K562 (cell line): ENCODE data around the gene SMCHD1. TPM values are rescaled to one million over a fixed set of nuclear protein-coding genes. Genes with fewer than 3 reads are reported as not detected.
A peak's percentile ranks its signal among the peaks of the same experiment; 100 is the strongest.

ENCODE experiments used
- ETS2 ChIP-seq: IDR thresholded peaks from 2 replicates; pipeline ENCODE4 v1.6.1; 2016; ENCODE audit warnings: borderline replicate concordance, missing genetic modification characterization, mild to moderate bottlenecking, moderate library complexity, missing compliant biosample characterization; ENCODE audit not compliant: poor library complexity, severe bottlenecking
- FIP1L1 ChIP-seq: fragments of 200-400 bp; formaldehyde crosslinking; IDR thresholded peaks from 2 replicates; pipeline ENCODE4 v1.6.1; 2018; ENCODE audit warnings: mild to moderate bottlenecking, low read depth, low read length; ENCODE audit not compliant: poor library complexity, severe bottlenecking
- HNRNPK ChIP-seq: fragments of 200-400 bp; formaldehyde crosslinking; IDR thresholded peaks from one replicate; pipeline ENCODE4 v1.6.1; 2018; ENCODE audit warnings: mild to moderate bottlenecking, low read depth, low read length; ENCODE audit not compliant: poor library complexity, severe bottlenecking
- JUN ChIP-seq, 2 experiments: sonication (generic) in 1 of 2; formaldehyde crosslinking in 1 of 2; IDR thresholded peaks; 2 replicates each; pipeline versions ENCODE4 v1.6.1 to v1.8.0; 2012 to 2022; ENCODE audit warnings: borderline replicate concordance in 2 of 2, mild to moderate bottlenecking in 2 of 2, improper control_type of control experiment in 1 of 2, low read depth in 1 of 2, low read length in 1 of 2, missing genetic modification reagents in 1 of 2
- KDM4B ChIP-seq, 2 experiments: fragments of 450-650 bp in 1 of 2; sonication (generic) in 1 of 2; IDR thresholded peaks; 2 replicates each; pipeline ENCODE4 v1.6.1; 2016 to 2017; ENCODE audit warnings: borderline replicate concordance in 2 of 2, antibody characterized with exemption in 1 of 2, low read depth in 1 of 2, mild to moderate bottlenecking in 1 of 2
- MIER1 ChIP-seq: fragments of 450-650 bp; IDR thresholded peaks from 2 replicates; pipeline ENCODE4 v1.6.1; 2016; ENCODE audit warnings: antibody characterized with exemption, mild to moderate bottlenecking, low read depth
- NBN ChIP-seq: fragments of 450-650 bp; IDR thresholded peaks from 2 replicates; pipeline ENCODE4 v1.6.1; 2016; ENCODE audit warnings: low read depth, mild to moderate bottlenecking
- SMAD3 ChIP-seq: fragments of 450-650 bp; formaldehyde crosslinking; conservative IDR thresholded peaks from 2 replicates; pipeline ENCODE4 v1.4.0; 2020; ENCODE audit warnings: mild to moderate bottlenecking
- TSC22D4 ChIP-seq: fragments of 450-650 bp; IDR thresholded peaks from 2 replicates; pipeline ENCODE4 v1.6.1; 2016; ENCODE audit warnings: missing genetic modification characterization, missing biosample characterization, control low read depth
- ZNF239 ChIP-seq: fragments of 250-450 bp; sonication (Bioruptor Pico); IDR thresholded peaks from 2 replicates; pipeline ENCODE4 v1.4.0; 2020; ENCODE audit warnings: mild to moderate bottlenecking
- ZNF263 ChIP-seq: sonication (generic); formaldehyde crosslinking; IDR thresholded peaks from 2 replicates; pipeline ENCODE4 v1.8.0; 2022; ENCODE audit warnings: mild to moderate bottlenecking, missing genetic modification reagents, borderline replicate concordance
- ZNF589 ChIP-seq: fragments of 200-800 bp; sonication (Bioruptor generic); IDR thresholded peaks from 2 replicates; pipeline ENCODE4 v1.6.1; 2016; ENCODE audit warnings: low read depth, missing genetic modification characterization, missing compliant biosample characterization
- polyA plus RNA-seq, 8 experiments: library from polyadenylated mRNA; depleted of rRNA in 4 of 8; stranded (reverse) in 5 of 8; unstranded in 3 of 8; fragments of >200 nt; fragmentation: Nextera tagmentation in 2 of 8; fragmentation: Illumina TruSeq in 1 of 8; extraction: Ambion mirVana in 2 of 8; extraction: Trizol in 1 of 8; gene quantifications; 2 replicates each; pipeline versions ENCODE4 v1.2.1 to v1.2.3, GENCODE V29; 2011 to 2014; ENCODE audit warnings: inconsistent platforms in 1 of 8, missing spikeins in 1 of 8
- total RNA-seq, 7 experiments: library from RNA; depleted of rRNA in 6 of 7; stranded (reverse); fragments of >200 nt in 6 of 7; fragmentation: Illumina TruSeq in 2 of 7; extraction: Trizol in 2 of 7; gene quantifications; 2 replicates each; pipeline versions ENCODE4 v1.2.1 to v1.2.3, GENCODE V29; 2011 to 2021; ENCODE audit warnings: low replicate concordance in 1 of 7
- TF ChIP-seq, protein P1 (sequence below): fragments of 450-650 bp; IDR thresholded peaks from 2 replicates; pipeline ENCODE4 v1.6.1; 2016; ENCODE audit warnings: antibody characterized with exemption
- TF ChIP-seq, protein P2 (sequence below): IDR thresholded peaks from 2 replicates; pipeline ENCODE4 v1.6.1; 2011; ENCODE audit not compliant: insufficient read length; ENCODE audit errors: extremely low read depth
- TF ChIP-seq, protein P3 (sequence below), 3 experiments: fragments of 200-800 bp in 1 of 3; fragments of 250-450 bp in 1 of 3; fragments of 450-650 bp in 1 of 3; sonication (Bioruptor Pico) in 1 of 3; sonication (Bioruptor generic) in 1 of 3; formaldehyde crosslinking in 1 of 3; IDR thresholded peaks; 2 replicates each; pipeline versions ENCODE4 v1.6.1 to v1.8.0; 2016 to 2022; ENCODE audit warnings: mild to moderate bottlenecking in 2 of 3, missing genetic modification characterization in 2 of 3, missing compliant biosample characterization in 1 of 3, moderate library complexity in 1 of 3
- TF ChIP-seq, protein P4 (sequence below): fragments of 250-450 bp; sonication (Bioruptor Pico); IDR thresholded peaks from 2 replicates; pipeline ENCODE4 v1.4.0; 2020; ENCODE audit warnings: mild to moderate bottlenecking, moderate library complexity, borderline replicate concordance

Gene SMCHD1
- total and polyA plus RNA-seq, 9 of the 15 experiments (the other 6 are each of a cell fraction or from before 2014, with no cell fraction given), result 6.3 to 144 (median 72.7) TPM

DNA sequence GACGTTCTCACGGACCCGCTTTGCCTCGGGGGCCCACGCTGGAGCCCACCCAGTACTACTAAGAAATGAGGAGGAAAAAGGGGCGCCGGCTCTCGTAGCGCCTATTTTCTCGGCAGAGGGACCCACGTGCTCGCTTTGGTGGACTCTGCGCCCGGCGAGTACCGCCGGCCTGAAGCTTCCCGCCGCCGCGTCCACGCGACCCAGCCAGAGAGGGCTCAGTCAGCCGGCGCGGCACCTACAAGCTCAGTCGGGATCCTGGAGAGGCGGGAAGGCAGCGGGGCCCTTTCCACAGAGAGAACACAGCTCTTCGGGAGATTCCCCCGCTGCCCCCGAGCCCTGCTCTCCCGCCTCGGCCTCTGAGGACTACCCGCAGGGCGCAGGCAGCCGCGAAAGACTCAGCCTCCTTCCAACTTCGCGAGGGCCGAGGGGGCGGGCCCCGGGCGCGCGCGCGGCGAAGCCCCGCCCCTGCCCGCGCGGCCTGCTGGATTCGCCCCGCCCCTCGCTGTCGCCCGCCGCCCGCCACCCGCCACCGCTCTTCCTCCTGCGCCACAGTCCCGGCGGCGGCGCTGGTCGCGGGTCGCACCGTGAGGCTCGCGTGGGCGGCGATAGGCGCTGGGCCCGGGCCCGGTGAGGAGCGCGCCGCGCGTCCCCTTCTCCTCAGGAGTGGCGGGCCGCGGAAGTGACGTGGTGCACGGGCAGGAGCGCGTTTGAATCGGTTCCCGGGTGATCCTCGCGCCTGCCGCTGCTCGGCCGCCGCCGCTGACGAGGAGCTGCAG, at the start of gene SMCHD1 (continued):
- no peak for TF ChIP-seq ETS2 (tag)
- TF ChIP-seq SMAD3 (CRISPR knock-in tag), result no peak
- TF ChIP-seq, protein P1, sequence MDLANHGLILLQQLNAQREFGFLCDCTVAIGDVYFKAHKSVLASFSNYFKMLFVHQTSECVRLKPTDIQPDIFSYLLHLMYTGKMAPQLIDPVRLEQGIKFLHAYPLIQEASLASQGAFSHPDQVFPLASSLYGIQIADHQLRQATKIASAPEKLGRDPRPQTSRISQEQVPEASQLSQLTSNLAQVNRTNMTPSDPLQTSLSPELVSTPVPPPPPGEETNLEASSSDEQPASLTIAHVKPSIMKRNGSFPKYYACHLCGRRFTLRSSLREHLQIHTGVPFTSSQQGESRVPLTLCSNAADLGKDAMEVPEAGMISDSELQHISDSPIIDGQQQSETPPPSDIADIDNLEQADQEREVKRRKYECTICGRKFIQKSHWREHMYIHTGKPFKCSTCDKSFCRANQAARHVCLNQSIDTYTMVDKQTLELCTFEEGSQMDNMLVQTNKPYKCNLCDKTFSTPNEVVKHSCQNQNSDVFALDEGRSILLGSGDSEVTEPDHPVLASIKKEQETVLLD, result no peak
- TF ChIP-seq FIP1L1, result peak; percentile 0
- no peak for TF ChIP-seq MIER1
- TF ChIP-seq ZNF239 (CRISPR knock-in tag), result no peak
- TF ChIP-seq, protein P2, sequence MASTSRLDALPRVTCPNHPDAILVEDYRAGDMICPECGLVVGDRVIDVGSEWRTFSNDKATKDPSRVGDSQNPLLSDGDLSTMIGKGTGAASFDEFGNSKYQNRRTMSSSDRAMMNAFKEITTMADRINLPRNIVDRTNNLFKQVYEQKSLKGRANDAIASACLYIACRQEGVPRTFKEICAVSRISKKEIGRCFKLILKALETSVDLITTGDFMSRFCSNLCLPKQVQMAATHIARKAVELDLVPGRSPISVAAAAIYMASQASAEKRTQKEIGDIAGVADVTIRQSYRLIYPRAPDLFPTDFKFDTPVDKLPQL, result no peak
- 0 out of 2 replicates have a peak, but pooled peaks have one; percentile 10 for TF ChIP-seq ZNF589
- TF ChIP-seq KDM4B (IDR thresholded peaks at IDR 0.05; ENCODE audit: borderline replicate concordance in 2 of 2, low read depth in 1 of 2), result 0 out of 4 replicates have a peak, but pooled peaks of 1 of the 2 experiments have one; percentile 81
- peak; percentile 69 for TF ChIP-seq ZNF263 (CRISPR knock-in tag)
- peak; percentile 17; the same call in 1 of the 2 replicates for TF ChIP-seq JUN (IDR thresholded peaks at IDR 0.05; ENCODE audit: borderline replicate concordance, low read depth, low read length)
- peak; percentile 95 for TF ChIP-seq JUN (CRISPR knock-in tag; IDR thresholded peaks at IDR 0.05; ENCODE audit: borderline replicate concordance)
- TF ChIP-seq NBN, result peak; percentile 99
- no peak for TF ChIP-seq HNRNPK
- TF ChIP-seq, protein P3, sequence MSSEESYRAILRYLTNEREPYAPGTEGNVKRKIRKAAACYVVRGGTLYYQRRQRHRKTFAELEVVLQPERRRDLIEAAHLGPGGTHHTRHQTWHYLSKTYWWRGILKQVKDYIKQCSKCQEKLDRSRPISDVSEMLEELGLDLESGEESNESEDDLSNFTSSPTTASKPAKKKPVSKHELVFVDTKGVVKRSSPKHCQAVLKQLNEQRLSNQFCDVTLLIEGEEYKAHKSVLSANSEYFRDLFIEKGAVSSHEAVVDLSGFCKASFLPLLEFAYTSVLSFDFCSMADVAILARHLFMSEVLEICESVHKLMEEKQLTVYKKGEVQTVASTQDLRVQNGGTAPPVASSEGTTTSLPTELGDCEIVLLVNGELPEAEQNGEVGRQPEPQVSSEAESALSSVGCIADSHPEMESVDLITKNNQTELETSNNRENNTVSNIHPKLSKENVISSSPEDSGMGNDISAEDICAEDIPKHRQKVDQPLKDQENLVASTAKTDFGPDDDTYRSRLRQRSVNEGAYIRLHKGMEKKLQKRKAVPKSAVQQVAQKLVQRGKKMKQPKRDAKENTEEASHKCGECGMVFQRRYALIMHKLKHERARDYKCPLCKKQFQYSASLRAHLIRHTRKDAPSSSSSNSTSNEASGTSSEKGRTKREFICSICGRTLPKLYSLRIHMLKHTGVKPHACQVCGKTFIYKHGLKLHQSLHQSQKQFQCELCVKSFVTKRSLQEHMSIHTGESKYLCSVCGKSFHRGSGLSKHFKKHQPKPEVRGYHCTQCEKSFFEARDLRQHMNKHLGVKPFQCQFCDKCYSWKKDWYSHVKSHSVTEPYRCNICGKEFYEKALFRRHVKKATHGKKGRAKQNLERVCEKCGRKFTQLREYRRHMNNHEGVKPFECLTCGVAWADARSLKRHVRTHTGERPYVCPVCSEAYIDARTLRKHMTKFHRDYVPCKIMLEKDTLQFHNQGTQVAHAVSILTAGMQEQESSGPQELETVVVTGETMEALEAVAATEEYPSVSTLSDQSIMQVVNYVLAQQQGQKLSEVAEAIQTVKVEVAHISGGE (CRISPR knock-in tag; IDR thresholded peaks at IDR 0.05), result peak in 2 of 3 experiments; percentile 78 to 94; a peak in 4 of 6 replicates
- TF ChIP-seq TSC22D4 (tag), result no peak
- TF ChIP-seq, protein P4, sequence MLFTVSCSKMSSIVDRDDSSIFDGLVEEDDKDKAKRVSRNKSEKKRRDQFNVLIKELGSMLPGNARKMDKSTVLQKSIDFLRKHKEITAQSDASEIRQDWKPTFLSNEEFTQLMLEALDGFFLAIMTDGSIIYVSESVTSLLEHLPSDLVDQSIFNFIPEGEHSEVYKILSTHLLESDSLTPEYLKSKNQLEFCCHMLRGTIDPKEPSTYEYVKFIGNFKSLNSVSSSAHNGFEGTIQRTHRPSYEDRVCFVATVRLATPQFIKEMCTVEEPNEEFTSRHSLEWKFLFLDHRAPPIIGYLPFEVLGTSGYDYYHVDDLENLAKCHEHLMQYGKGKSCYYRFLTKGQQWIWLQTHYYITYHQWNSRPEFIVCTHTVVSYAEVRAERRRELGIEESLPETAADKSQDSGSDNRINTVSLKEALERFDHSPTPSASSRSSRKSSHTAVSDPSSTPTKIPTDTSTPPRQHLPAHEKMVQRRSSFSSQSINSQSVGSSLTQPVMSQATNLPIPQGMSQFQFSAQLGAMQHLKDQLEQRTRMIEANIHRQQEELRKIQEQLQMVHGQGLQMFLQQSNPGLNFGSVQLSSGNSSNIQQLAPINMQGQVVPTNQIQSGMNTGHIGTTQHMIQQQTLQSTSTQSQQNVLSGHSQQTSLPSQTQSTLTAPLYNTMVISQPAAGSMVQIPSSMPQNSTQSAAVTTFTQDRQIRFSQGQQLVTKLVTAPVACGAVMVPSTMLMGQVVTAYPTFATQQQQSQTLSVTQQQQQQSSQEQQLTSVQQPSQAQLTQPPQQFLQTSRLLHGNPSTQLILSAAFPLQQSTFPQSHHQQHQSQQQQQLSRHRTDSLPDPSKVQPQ (CRISPR knock-in tag), result no peak
